Smooth muscle cell (in vitro differentiated cells): ENCODE results near the gene TGM2. TPM values are rescaled to one million over a fixed set of nuclear protein-coding genes. Genes with fewer than 3 reads are reported as not detected.

Experiments
- DNase-seq: peaks from one replicate; lab custom pipeline; 2025; ENCODE audit not compliant: unreplicated experiment; lab: John Stamatoyannopoulos, UW
- H2AFZ ChIP-seq: fragments of 200-600 bp; sonication (generic); 2 replicates; pipeline ENCODE4 v1.6.0; 2016; ENCODE audit warnings: antibody characterized with exemption, low read depth, mild to moderate bottlenecking
- H3F3A ChIP-seq: fragments of 200-600 bp; sonication (generic); 2 replicates; pipeline ENCODE4 v1.6.0; 2017; ENCODE audit warnings: antibody characterized with exemption, low read depth
- H3K27ac ChIP-seq: fragments of 200-600 bp; sonication (generic); 2 replicates; pipeline ENCODE4 v1.5.1; 2016; ENCODE audit warnings: low read depth, mild to moderate bottlenecking
- H3K27me3 ChIP-seq: fragments of 200-600 bp; sonication (generic); 2 replicates; pipeline ENCODE4 v1.6.1; 2016; ENCODE audit warnings: low read depth, mild to moderate bottlenecking
- H3K36me3 ChIP-seq: fragments of 200-600 bp; sonication (generic); 2 replicates; pipeline ENCODE4 v1.5.1; 2016; ENCODE audit warnings: low read depth
- H3K4me1 ChIP-seq: fragments of 200-600 bp; sonication (generic); 2 replicates; pipeline ENCODE4 v1.5.1; 2016; ENCODE audit warnings: low read depth
- H3K4me2 ChIP-seq: fragments of 200-600 bp; sonication (generic); 2 replicates; pipeline ENCODE4 v1.6.0; 2016; ENCODE audit warnings: mild to moderate bottlenecking
- H3K4me3 ChIP-seq: fragments of 200-600 bp; sonication (generic); 2 replicates; pipeline ENCODE4 v1.5.1; 2016; ENCODE audit warnings: mild to moderate bottlenecking
- H3K79me2 ChIP-seq: fragments of 200-600 bp; sonication (generic); 2 replicates; pipeline ENCODE4 v1.6.0; 2016; ENCODE audit warnings: low read depth, mild to moderate bottlenecking
- H3K9ac ChIP-seq: fragments of 200-600 bp; sonication (generic); 2 replicates; pipeline ENCODE4 v1.6.0; 2016; ENCODE audit warnings: low read depth
- H3K9me3 ChIP-seq: fragments of 200-600 bp; sonication (generic); replicated peaks from 2 replicates; pipeline ENCODE4 v1.5.1; 2016; ENCODE audit warnings: low read depth
- H4K20me1 ChIP-seq: fragments of 200-600 bp; sonication (generic); 2 replicates; pipeline ENCODE4 v1.6.0; 2016; ENCODE audit warnings: low read depth
- CTCF ChIP-seq: fragments of 200-600 bp; sonication (generic); IDR thresholded peaks from 2 replicates; pipeline ENCODE4 v1.5.1; 2017; ENCODE audit warnings: borderline replicate concordance, mild to moderate bottlenecking, antibody characterized with exemption; ENCODE audit not compliant: insufficient read depth, poor library complexity, severe bottlenecking
- WGBS: methylation state at CpG from one replicate; pipeline ENCODE4 v1.1.7; 2016; ENCODE audit warnings: low lambda C conversion rate; 5-methylcytosine and 5-hydroxymethylcytosine counted together
- polyA plus RNA-seq: library from polyadenylated mRNA; unstranded; fragments of >200 nt; fragmentation: Nextera tagmentation; extraction: Ambion mirVana; gene quantifications from 2 replicates; pipeline ENCODE4 v1.2.1, GENCODE V29; 2016
- total RNA-seq: library from RNA; depleted of rRNA; stranded (reverse); fragments of >200 nt; gene quantifications from 2 replicates; pipeline ENCODE4 v1.2.3, GENCODE V29; 2014

TGM2 gene
- total and polyA plus RNA-seq, 2 experiments from 2014 or later, result 41.7 to 72.0 TPM

- H3K27ac ChIP-seq, result peak overlapping the region; percentile 43
- no peaks in the 10 kb centered on the region for H3K4me1 ChIP-seq
- no peak overlapping the region for H3K9ac ChIP-seq
- no peak overlapping the region for H3K4me3 ChIP-seq
- no peak overlapping the region for H3K4me2 ChIP-seq
- no peak for DNase-seq
- TF ChIP-seq CTCF, result no peak
- H4K20me1 ChIP-seq, result no peaks in the 10 kb centered on the region
- no peak overlapping the region for H2AFZ ChIP-seq
- H3K36me3 ChIP-seq, result no peaks in the 10 kb centered on the region
- H3F3A ChIP-seq, result no peaks in the 10 kb centered on the region
- no peaks in the 10 kb centered on the region for H3K9me3 ChIP-seq
- 56% methylated on average over 8 of the region's 8 CpGs for WGBS
- H3K79me2 ChIP-seq, result no peaks in the 10 kb centered on the region
- no peaks in the 10 kb centered on the region for H3K27me3 ChIP-seq
These were observed 19.0 kb upstream of the TGM2 start for GRCh38 chr20:38184101-38184500.

- Histone ChIP-seq H3K4me2 (no peak overlapping the region), H3K4me3 (no peak overlapping the region), H3K9ac (no peak overlapping the region), H4K20me1 (no peaks in the 10 kb centered on the region), H3K27me3 (no peaks in the 10 kb centered on the region), H3K9me3 (no peaks in the 10 kb centered on the region), H3K79me2 (no peaks in the 10 kb centered on the region), H3K27ac (no peak overlapping the region), H2AFZ (no peak overlapping the region), H3K4me1 (no peaks in the 10 kb centered on the region), H3K36me3 (no peaks in the 10 kb centered on the region), H3F3A (no peaks in the 10 kb centered on the region)
- DNase-seq, result no peak
- no peak for TF ChIP-seq CTCF
- 99% methylated on average over 3 of the region's 3 CpGs for WGBS
These were observed 16.9 kb upstream of the TGM2 start for GRCh38 chr20:38181971-38182370.

- no peak overlapping the region for H3K4me2 ChIP-seq
- H3K27me3 ChIP-seq, result no peaks in the 10 kb centered on the region
- no peaks in the 10 kb centered on the region for H3K36me3 ChIP-seq
- no peak overlapping the region for H2AFZ ChIP-seq
- H3K9me3 ChIP-seq, result no peaks in the 10 kb centered on the region
- no peak overlapping the region for H3K27ac ChIP-seq
- TF ChIP-seq CTCF, result no peak
- no peak overlapping the region for H3K9ac ChIP-seq
- H3K79me2 ChIP-seq, result no peaks in the 10 kb centered on the region
- 70% methylated on average over 7 of the region's 7 CpGs for WGBS
- no peak overlapping the region for H3K4me3 ChIP-seq
- no peaks in the 10 kb centered on the region for H3K4me1 ChIP-seq
- no peaks in the 10 kb centered on the region for H4K20me1 ChIP-seq
- no peak for DNase-seq
- no peaks in the 10 kb centered on the region for H3F3A ChIP-seq
These were observed 16.2 kb upstream of the TGM2 start for GRCh38 chr20:38181207-38181801.

GRCh38 chr20:38180781-38181180, 15.7 kb upstream of the TGM2 start:
- no peaks in the 10 kb centered on the region for H3K9me3 ChIP-seq
- no peaks in the 10 kb centered on the region for H3F3A ChIP-seq
- no peaks in the 10 kb centered on the region for H3K79me2 ChIP-seq
- 63% methylated on average over 5 of the region's 5 CpGs for WGBS
- DNase-seq, result no peak
- no peaks in the 10 kb centered on the region for H4K20me1 ChIP-seq
- TF ChIP-seq CTCF, result no peak
- H3K4me1 ChIP-seq, result no peaks in the 10 kb centered on the region
- H3K4me2 ChIP-seq, result no peak overlapping the region
- no peak overlapping the region for H3K27ac ChIP-seq
- no peak overlapping the region for H2AFZ ChIP-seq
- H3K36me3 ChIP-seq, result no peaks in the 10 kb centered on the region
- H3K4me3 ChIP-seq, result no peak overlapping the region
- H3K27me3 ChIP-seq, result no peaks in the 10 kb centered on the region
- no peak overlapping the region for H3K9ac ChIP-seq
